Smooth muscle cell (in vitro differentiated cells): ENCODE data around the gene NCAPD2. TPM values are rescaled to one million over a fixed set of nuclear protein-coding genes. Genes with fewer than 3 reads are reported as not detected.
A peak's percentile ranks its signal among the peaks of the same experiment; 100 is the strongest.

ENCODE experiments used
- DNase-seq: peaks from one replicate; lab custom pipeline; 2025; ENCODE audit not compliant: unreplicated experiment; lab: John Stamatoyannopoulos, UW
- H2AFZ ChIP-seq: fragments of 200-600 bp; sonication (generic); 2 replicates; pipeline ENCODE4 v1.6.0; 2016; ENCODE audit warnings: antibody characterized with exemption, low read depth, mild to moderate bottlenecking
- H3F3A ChIP-seq: fragments of 200-600 bp; sonication (generic); 2 replicates; pipeline ENCODE4 v1.6.0; 2017; ENCODE audit warnings: antibody characterized with exemption, low read depth
- H3K27ac ChIP-seq: fragments of 200-600 bp; sonication (generic); 2 replicates; pipeline ENCODE4 v1.5.1; 2016; ENCODE audit warnings: low read depth, mild to moderate bottlenecking
- H3K27me3 ChIP-seq: fragments of 200-600 bp; sonication (generic); 2 replicates; pipeline ENCODE4 v1.6.1; 2016; ENCODE audit warnings: low read depth, mild to moderate bottlenecking
- H3K36me3 ChIP-seq: fragments of 200-600 bp; sonication (generic); 2 replicates; pipeline ENCODE4 v1.5.1; 2016; ENCODE audit warnings: low read depth
- H3K4me1 ChIP-seq: fragments of 200-600 bp; sonication (generic); 2 replicates; pipeline ENCODE4 v1.5.1; 2016; ENCODE audit warnings: low read depth
- H3K4me2 ChIP-seq: fragments of 200-600 bp; sonication (generic); 2 replicates; pipeline ENCODE4 v1.6.0; 2016; ENCODE audit warnings: mild to moderate bottlenecking
- H3K4me3 ChIP-seq: fragments of 200-600 bp; sonication (generic); 2 replicates; pipeline ENCODE4 v1.5.1; 2016; ENCODE audit warnings: mild to moderate bottlenecking
- H3K79me2 ChIP-seq: fragments of 200-600 bp; sonication (generic); 2 replicates; pipeline ENCODE4 v1.6.0; 2016; ENCODE audit warnings: low read depth, mild to moderate bottlenecking
- H3K9ac ChIP-seq: fragments of 200-600 bp; sonication (generic); 2 replicates; pipeline ENCODE4 v1.6.0; 2016; ENCODE audit warnings: low read depth
- H3K9me3 ChIP-seq: fragments of 200-600 bp; sonication (generic); replicated peaks from 2 replicates; pipeline ENCODE4 v1.5.1; 2016; ENCODE audit warnings: low read depth
- H4K20me1 ChIP-seq: fragments of 200-600 bp; sonication (generic); 2 replicates; pipeline ENCODE4 v1.6.0; 2016; ENCODE audit warnings: low read depth
- CTCF ChIP-seq: fragments of 200-600 bp; sonication (generic); IDR thresholded peaks from 2 replicates; pipeline ENCODE4 v1.5.1; 2017; ENCODE audit warnings: borderline replicate concordance, mild to moderate bottlenecking, antibody characterized with exemption; ENCODE audit not compliant: insufficient read depth, poor library complexity, severe bottlenecking
- WGBS: methylation state at CpG from one replicate; pipeline ENCODE4 v1.1.7; 2016; ENCODE audit warnings: low lambda C conversion rate; 5-methylcytosine and 5-hydroxymethylcytosine counted together
- polyA plus RNA-seq: library from polyadenylated mRNA; unstranded; fragments of >200 nt; fragmentation: Nextera tagmentation; extraction: Ambion mirVana; gene quantifications from 2 replicates; pipeline ENCODE4 v1.2.1, GENCODE V29; 2016
- total RNA-seq: library from RNA; depleted of rRNA; stranded (reverse); fragments of >200 nt; gene quantifications from 2 replicates; pipeline ENCODE4 v1.2.3, GENCODE V29; 2014

NCAPD2 gene
- total and polyA plus RNA-seq, 2 experiments from 2014 or later = 17.6 to 22.7 TPM

DNA sequence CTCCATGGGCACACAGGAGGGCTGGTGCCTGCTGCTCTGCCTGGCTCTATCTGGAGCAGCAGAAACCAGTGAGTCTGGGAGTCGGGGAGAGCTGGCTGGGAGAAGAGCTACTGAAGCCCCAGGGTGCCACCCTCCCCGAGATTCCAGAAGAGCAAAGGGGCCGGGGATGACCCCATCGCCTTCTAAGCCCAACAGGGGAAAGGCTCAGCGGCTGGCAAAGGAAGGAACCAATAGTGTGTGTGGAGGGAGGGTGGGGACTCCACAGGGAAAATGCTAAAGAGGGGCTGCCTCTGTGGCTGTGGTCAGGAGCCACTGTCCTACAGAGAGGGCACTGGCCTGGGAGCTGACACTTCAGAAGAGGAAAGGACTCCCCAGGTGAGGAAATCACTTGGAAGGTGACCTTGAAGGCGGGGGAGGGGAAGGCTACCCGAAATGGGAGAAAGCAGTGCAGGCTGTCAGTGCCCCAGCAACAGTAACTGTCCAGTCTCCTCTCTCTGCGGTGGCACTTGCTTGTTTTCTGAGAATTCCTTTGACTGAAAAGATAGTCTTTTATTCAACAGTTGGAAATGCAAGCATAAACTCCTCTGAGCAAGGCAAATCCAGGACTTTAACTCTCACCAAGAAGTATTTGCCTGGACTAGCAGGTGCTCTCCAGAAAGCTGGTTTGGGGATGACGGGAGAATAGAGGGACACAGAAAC lies 41.5 kb upstream of the NCAPD2 start:
- peak overlapping the region; percentile 55 for H3K4me3 ChIP-seq
- H3F3A ChIP-seq = no peaks in the 10 kb centered on the region
- no peak overlapping the region for H3K9ac ChIP-seq
- peak overlapping the region; percentile 58 for H2AFZ ChIP-seq
- 88% methylated on average over 9 of the region's 9 CpGs for WGBS
- H3K4me1 ChIP-seq = peaks cover 33% of the 10 kb centered on the region
- H3K36me3 ChIP-seq = no peaks in the 10 kb centered on the region
- no peak for DNase-seq
- peak overlapping the region; percentile 87 for H3K4me2 ChIP-seq
- no peak for TF ChIP-seq CTCF
- H3K27me3 ChIP-seq = no peaks in the 10 kb centered on the region
- H4K20me1 ChIP-seq = no peaks in the 10 kb centered on the region
- peak overlapping the region; percentile 50 for H3K27ac ChIP-seq
- no peaks in the 10 kb centered on the region for H3K9me3 ChIP-seq
- no peaks in the 10 kb centered on the region for H3K79me2 ChIP-seq

DNA sequence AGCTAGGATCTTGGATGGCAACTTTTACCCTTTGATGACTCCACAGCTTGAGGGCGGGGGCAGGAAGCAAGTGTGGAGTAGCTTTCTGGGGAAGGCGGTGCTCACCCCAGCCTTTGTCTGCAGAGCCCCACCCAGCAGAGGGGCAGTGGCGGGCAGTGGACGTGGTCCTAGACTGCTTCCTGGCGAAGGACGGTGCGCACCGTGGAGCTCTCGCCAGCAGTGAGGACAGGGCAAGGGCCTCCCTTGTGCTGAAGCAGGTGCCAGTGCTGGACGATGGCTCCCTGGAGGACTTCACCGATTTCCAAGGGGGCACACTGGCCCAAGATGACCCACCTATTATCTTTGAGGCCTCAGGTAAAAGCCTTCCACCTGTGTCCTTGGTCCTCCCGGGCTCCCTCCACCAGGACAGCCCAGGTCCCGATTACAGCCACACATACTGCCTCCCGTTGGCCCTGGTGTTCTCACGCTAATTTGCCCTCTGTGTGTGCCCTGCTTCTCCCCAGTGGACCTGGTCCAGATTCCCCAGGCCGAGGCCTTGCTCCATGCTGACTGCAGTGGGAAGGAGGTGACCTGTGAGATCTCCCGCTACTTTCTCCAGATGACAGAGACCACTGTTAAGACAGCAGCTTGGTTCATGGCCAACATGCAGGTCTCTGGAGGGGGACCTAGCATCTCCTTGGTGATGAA lies 40.8 kb upstream of the NCAPD2 start:
- no peaks in the 10 kb centered on the region for H3K27me3 ChIP-seq
- no peaks in the 10 kb centered on the region for H3K79me2 ChIP-seq
- H3K4me1 ChIP-seq = peaks cover 33% of the 10 kb centered on the region
- no peak overlapping the region for H3K4me3 ChIP-seq
- no peaks in the 10 kb centered on the region for H3K36me3 ChIP-seq
- no peak overlapping the region for H3K9ac ChIP-seq
- H2AFZ ChIP-seq = no peak overlapping the region
- H3K27ac ChIP-seq = no peak overlapping the region
- H4K20me1 ChIP-seq = no peaks in the 10 kb centered on the region
- H3F3A ChIP-seq = no peaks in the 10 kb centered on the region
- no peak overlapping the region for H3K4me2 ChIP-seq
- no peak for TF ChIP-seq CTCF
- WGBS = 91% methylated on average over 17 of the region's 17 CpGs
- no peaks in the 10 kb centered on the region for H3K9me3 ChIP-seq
- DNase-seq = no peak

- H3K27me3 ChIP-seq = no peaks in the 10 kb centered on the region
- no peak overlapping the region for H3K4me3 ChIP-seq
- H4K20me1 ChIP-seq = no peaks in the 10 kb centered on the region
- no peaks in the 10 kb centered on the region for H3F3A ChIP-seq
- H3K9me3 ChIP-seq = no peaks in the 10 kb centered on the region
- H3K9ac ChIP-seq = no peak overlapping the region
- peaks cover 5% of the 10 kb centered on the region for H3K4me1 ChIP-seq
- no peaks in the 10 kb centered on the region for H3K79me2 ChIP-seq
- no peak for TF ChIP-seq CTCF
- no peak overlapping the region for H3K27ac ChIP-seq
- WGBS = 97% methylated on average over 12 of the region's 12 CpGs
- H2AFZ ChIP-seq = no peak overlapping the region
- H3K36me3 ChIP-seq = no peaks in the 10 kb centered on the region
- H3K4me2 ChIP-seq = no peak overlapping the region
- DNase-seq = no peak
Observed at GRCh38 chr12:6457220-6457945, 36.5 kb upstream of the NCAPD2 start.
